ENCODE results near the gene RCN1. TPM values are rescaled to one million over a fixed set of nuclear protein-coding genes. Genes with fewer than 3 reads are reported as not detected.
"Not testable (repeated sequence)": the region's sequence is repeated elsewhere in the genome, so short reads cannot be mapped to it uniquely, and the experiment has no call there.

RCN1 gene
- total and polyA plus RNA-seq, 7 experiments from 2014 or later = 5.5 to 26.8 (median 7.0) TPM

DNA sequence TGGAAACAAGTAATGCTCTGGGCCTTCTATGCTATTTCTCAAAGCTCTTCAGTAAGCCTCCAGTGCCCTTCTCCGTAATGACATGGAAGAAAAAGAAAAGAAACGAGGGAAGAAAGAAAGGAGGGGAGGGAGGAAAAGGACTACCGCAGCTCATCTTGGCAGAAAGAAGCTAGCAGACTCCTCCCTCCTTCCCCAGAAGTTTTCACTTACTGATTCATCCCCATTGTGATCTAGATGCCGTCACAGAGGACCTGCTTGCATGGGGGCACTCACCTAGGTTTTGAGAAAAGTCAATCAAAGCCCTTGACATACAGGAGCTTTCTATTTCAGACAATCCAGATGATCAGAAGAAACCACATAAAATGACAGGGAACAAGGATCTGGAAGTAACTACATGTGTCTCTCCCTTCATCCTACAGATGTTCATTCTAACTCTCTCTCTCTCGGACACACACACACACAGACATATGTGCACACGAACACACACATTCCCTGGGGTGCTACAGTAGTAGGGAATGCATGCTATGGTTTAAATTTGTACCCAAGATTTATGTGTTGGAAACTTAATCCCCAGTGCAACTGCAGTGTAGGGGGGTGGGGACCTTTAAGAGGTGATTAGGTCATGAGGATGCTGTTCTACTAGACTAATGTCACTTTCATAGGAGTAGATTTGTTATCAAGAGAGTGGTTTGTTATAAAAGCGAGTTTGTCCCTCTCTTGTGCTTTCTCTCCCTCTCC is 37.6 kb upstream of the RCN1 start:
- intact Hi-C loops (cut with micrococcal nuclease) = loop anchor here (5.0 kb wide), 2 partner anchors 244 to 811 kb away; no protein-coding TSS in a partner anchor
- Mint-ChIP-seq H3K4me1 (peaks cover 0 to 2% (median 0%) of the 10 kb centered on the region in 7 donors), H3K36me3 (no peaks in the 10 kb centered on the region), H3K4me3 (no peak overlapping the region), H3K9me3 (no peaks in the 10 kb centered on the region), H3K27me3 (peaks cover 28 to 77% (median 57%) of the 10 kb centered on the region in 5 donors), H3K27ac (no peak overlapping the region)
- Histone ChIP-seq H3K27ac (ENCODE audit: low read depth, low read length) (no peak overlapping the region), H3K9me3 (ENCODE audit: control insufficient read depth in 2 of 3, low read length in 3 of 3) (no peaks in the 10 kb centered on the region), H3K4me1 (ENCODE audit: control insufficient read depth in 2 of 2, insufficient read depth in 2 of 2, low read length in 2 of 2) (no peaks in the 10 kb centered on the region), H3K4me3 (ENCODE audit: low read length) (no peak overlapping the region), H3K36me3 (ENCODE audit: control insufficient read depth in 2 of 3, insufficient read depth in 3 of 3, low read length in 3 of 3) (no peaks in the 10 kb centered on the region), H3K27me3 (ENCODE audit: control insufficient read depth in 2 of 2, insufficient read depth in 2 of 2, low read length in 2 of 2) (no peaks in the 10 kb centered on the region)
- ChIA-PET CTCF (interaction anchor here (0.7 to 3.8 kb wide), 5 partner anchors 113 to 155 kb away, joined by 3 to 40 read pairs (median 3); no protein-coding TSS in a partner anchor), POLR2A (no interaction called here)
- DNase-seq (no peak), ATAC-seq (no peak)

DNA sequence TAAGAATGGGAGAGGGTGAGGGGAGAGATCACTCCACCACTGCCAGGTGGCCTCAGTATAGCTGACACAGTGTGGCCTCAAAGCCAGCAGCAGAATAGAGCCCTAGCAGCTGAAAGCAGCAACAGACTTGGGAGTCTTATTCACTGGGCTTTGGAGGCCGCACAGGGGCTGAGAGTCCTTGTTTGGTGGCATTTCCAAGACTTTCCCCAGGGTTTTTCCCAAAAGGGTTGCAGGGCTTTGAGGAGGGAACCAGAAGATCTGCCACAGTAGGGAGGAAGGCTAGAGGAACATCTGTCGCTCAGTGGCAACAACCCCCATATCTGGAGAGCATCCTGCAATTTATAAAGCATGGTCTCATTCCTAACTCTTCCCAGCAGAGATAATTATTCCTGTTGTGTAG is 35.0 kb upstream of the RCN1 start:
- Histone ChIP-seq H3K36me3 (ENCODE audit: control insufficient read depth in 2 of 3, insufficient read depth in 3 of 3, low read length in 3 of 3) (no peaks in the 10 kb centered on the region), H3K27ac (ENCODE audit: low read depth, low read length) (no peak overlapping the region), H3K4me3 (ENCODE audit: low read length) (no peak overlapping the region), H3K4me1 (ENCODE audit: control insufficient read depth in 2 of 2, insufficient read depth in 2 of 2, low read length in 2 of 2) (no peaks in the 10 kb centered on the region), H3K27me3 (ENCODE audit: control insufficient read depth in 2 of 2, insufficient read depth in 2 of 2, low read length in 2 of 2) (no peaks in the 10 kb centered on the region), H3K9me3 (ENCODE audit: control insufficient read depth in 2 of 3, low read length in 3 of 3) (no peaks in the 10 kb centered on the region)
- no peak for DNase-seq
- peaks cover 20 to 66% (median 52%) of the 10 kb centered on the region in 5 donors for H3K27me3 Mint-ChIP-seq
- H3K4me1 Mint-ChIP-seq = peaks cover 0 to 2% (median 0%) of the 10 kb centered on the region in 7 donors
- CTCF ChIA-PET = interaction anchor here (0.7 to 2.3 kb wide), 2 partner anchors 120 to 815 kb away, joined by 3 to 11 read pairs; no protein-coding TSS in a partner anchor
- no peaks in the 10 kb centered on the region for H3K36me3 Mint-ChIP-seq
- ATAC-seq = no peak
- H3K27ac Mint-ChIP-seq = no peak overlapping the region
- H3K4me3 Mint-ChIP-seq = no peak overlapping the region
- peaks cover 0 to 2% (median 0%) of the 10 kb centered on the region in 11 donors for H3K9me3 Mint-ChIP-seq
- intact Hi-C loops (cut with micrococcal nuclease) = no loop called here
- POLR2A ChIA-PET = no interaction called here

DNA sequence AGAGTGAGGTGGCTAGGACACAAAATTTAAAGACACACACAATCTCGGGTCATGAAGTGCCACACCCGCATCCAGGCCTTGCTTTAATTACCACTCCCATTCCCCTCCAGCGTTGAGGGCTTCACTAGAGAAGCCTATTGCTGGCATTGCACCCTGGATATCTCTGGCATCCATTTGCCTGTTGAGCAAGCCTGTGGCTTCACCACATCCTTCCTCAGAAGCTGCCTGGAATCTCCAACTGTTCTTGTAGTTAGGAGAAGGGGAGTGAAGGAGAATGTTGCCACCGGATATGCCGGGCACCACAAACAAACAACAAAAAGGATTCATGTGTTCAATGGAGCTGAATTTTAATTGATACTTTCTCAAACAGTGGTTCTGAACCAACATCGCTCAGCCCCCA is 34.4 kb upstream of the RCN1 start:
- H3K4me3 ChIP-seq (ENCODE audit: low read length) = no peak overlapping the region
- H3K27me3 ChIP-seq (ENCODE audit: control insufficient read depth in 2 of 2, insufficient read depth in 2 of 2, low read length in 2 of 2) = no peaks in the 10 kb centered on the region
- H3K4me3 Mint-ChIP-seq = no peak overlapping the region
- CTCF ChIA-PET = interaction anchor here (1.2 kb wide), 1 partner anchor 120 kb away, joined by 3 read pairs; no protein-coding TSS in a partner anchor
- DNase-seq (no peak), ATAC-seq (no peak)
- no peaks in the 10 kb centered on the region for H3K36me3 Mint-ChIP-seq
- H3K27ac Mint-ChIP-seq = no peak overlapping the region
- H3K9me3 ChIP-seq (ENCODE audit: control insufficient read depth in 2 of 3, low read length in 3 of 3) = no peaks in the 10 kb centered on the region
- H3K9me3 Mint-ChIP-seq = peaks cover 0 to 2% (median 0%) of the 10 kb centered on the region in 11 donors
- intact Hi-C loops (cut with micrococcal nuclease) = no loop called here
- H3K4me1 Mint-ChIP-seq = peaks cover 0 to 2% (median 0%) of the 10 kb centered on the region in 7 donors
- peaks cover 16 to 66% (median 50%) of the 10 kb centered on the region in 5 donors for H3K27me3 Mint-ChIP-seq
- POLR2A ChIA-PET = no interaction called here
- no peak overlapping the region for H3K27ac ChIP-seq (ENCODE audit: low read depth, low read length)
- no peaks in the 10 kb centered on the region for H3K4me1 ChIP-seq (ENCODE audit: control insufficient read depth in 2 of 2, insufficient read depth in 2 of 2, low read length in 2 of 2)
- H3K36me3 ChIP-seq (ENCODE audit: control insufficient read depth in 2 of 3, insufficient read depth in 3 of 3, low read length in 3 of 3) = no peaks in the 10 kb centered on the region

DNA sequence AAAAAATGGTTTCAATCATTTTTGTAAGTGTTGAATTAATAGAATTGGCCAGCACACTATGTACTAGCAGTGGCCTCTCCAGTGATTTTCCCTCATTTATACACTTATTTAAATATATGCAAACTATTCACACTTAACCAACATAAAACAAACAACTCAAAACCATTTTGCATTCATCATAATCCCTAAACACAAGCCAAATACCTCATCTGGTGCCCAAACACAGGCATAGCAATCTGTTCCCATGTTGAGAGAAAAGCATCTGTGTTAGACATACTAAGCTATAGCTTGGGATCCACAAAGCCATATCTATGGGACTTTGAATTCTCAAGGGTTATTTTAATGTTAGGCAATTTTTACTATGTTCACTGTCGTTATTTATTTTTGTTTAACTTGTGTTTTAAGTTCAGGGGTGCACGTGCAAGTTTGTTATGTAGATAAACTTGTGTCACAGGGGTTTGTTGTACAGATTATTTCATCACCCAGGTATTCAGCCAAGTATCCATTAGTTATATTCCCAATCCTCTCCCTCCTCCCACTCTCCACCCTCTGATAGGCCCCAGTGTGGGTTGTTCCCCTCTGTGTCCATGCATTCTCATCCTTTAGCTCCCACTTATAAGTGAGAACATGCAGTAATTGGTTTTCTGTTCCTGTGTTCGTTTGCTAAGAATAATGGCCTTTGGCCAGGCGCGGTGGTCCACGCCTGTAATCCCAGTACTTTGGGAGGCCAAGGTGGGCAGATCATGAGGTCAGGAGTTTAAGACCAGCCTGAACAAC is 31.0 kb upstream of the RCN1 start:
- Mint-ChIP-seq H3K27me3 (peaks cover 18 to 55% (median 38%) of the 10 kb centered on the region in 5 donors), H3K36me3 (no peaks in the 10 kb centered on the region), H3K4me3 (no peak overlapping the region), H3K4me1 (peaks cover 0 to 2% (median 0%) of the 10 kb centered on the region in 7 donors), H3K27ac (no peak overlapping the region), H3K9me3 (peaks cover 0 to 2% (median 0%) of the 10 kb centered on the region in 11 donors)
- Histone ChIP-seq H3K36me3 (ENCODE audit: control insufficient read depth in 2 of 3, insufficient read depth in 3 of 3, low read length in 3 of 3) (no peaks in the 10 kb centered on the region), H3K27me3 (ENCODE audit: control insufficient read depth in 2 of 2, insufficient read depth in 2 of 2, low read length in 2 of 2) (no peaks in the 10 kb centered on the region), H3K4me1 (ENCODE audit: control insufficient read depth in 2 of 2, insufficient read depth in 2 of 2, low read length in 2 of 2) (no peaks in the 10 kb centered on the region), H3K9me3 (ENCODE audit: control insufficient read depth in 2 of 3, low read length in 3 of 3) (no peaks in the 10 kb centered on the region), H3K4me3 (ENCODE audit: low read length) (no peak overlapping the region), H3K27ac (ENCODE audit: low read depth, low read length) (no peak overlapping the region)
- DNase-seq = no peak
- ChIA-PET POLR2A (no interaction called here), CTCF (no interaction called here)
- ATAC-seq = no peak
- intact Hi-C loops (cut with micrococcal nuclease) = no loop called here

DNA sequence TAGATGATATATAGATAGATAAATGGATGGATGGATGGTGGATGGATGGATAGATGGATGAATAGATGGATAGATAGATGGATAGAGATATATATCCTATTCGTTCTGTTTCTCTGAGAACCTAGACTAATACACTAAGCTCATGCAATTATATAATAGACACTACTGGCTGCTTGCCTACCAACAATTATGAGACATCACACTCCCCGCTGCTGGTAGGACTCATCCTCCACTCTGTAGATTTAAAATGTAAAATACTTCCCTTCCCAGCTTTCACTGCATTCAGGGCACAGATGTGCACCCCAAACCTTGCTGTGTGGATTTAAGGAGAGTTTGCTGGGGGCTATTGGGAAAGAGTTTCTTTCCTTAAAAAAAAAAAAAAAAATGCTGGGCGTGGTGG is 28.3 kb upstream of the RCN1 start:
- ATAC-seq (no peak), DNase-seq (no peak)
- Histone ChIP-seq H3K4me1 (ENCODE audit: control insufficient read depth in 2 of 2, insufficient read depth in 2 of 2, low read length in 2 of 2) (no peaks in the 10 kb centered on the region), H3K36me3 (ENCODE audit: control insufficient read depth in 2 of 3, insufficient read depth in 3 of 3, low read length in 3 of 3) (no peaks in the 10 kb centered on the region), H3K9me3 (ENCODE audit: control insufficient read depth in 2 of 3, low read length in 3 of 3) (no peaks in the 10 kb centered on the region), H3K27me3 (ENCODE audit: control insufficient read depth in 2 of 2, insufficient read depth in 2 of 2, low read length in 2 of 2) (no peaks in the 10 kb centered on the region), H3K4me3 (ENCODE audit: low read length) (no peak overlapping the region), H3K27ac (ENCODE audit: low read depth, low read length) (no peak overlapping the region)
- Mint-ChIP-seq H3K36me3 (no peaks in the 10 kb centered on the region), H3K4me3 (no peak overlapping the region), H3K27ac (no peak overlapping the region), H3K4me1 (peaks cover 0 to 2% (median 0%) of the 10 kb centered on the region in 7 donors), H3K9me3 (peaks cover 0 to 2% (median 0%) of the 10 kb centered on the region in 11 donors), H3K27me3 (peaks cover 19 to 49% (median 34%) of the 10 kb centered on the region in 5 donors)
- CTCF ChIA-PET = no interaction called here
- POLR2A ChIA-PET = no interaction called here
- intact Hi-C loops (cut with micrococcal nuclease) = no loop called here

DNA sequence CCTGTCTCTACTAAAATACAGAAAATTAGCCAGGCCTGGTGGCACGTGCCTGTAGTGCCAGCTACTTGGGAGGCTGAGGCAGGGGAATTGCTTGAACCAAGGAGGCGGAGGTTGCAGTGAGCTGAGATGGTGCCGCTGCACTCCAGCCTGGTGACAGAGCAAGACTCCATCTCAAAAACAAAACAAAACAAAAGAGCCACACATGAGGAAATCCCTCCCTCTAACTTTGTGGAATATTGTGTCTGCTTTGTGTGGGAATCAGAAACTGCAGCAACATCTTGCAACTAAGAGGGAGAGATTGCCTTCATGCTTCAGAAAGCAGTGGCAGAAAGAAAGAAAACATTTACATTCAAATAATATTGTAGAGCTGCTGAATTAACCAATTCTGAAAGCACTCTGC is 27.8 kb upstream of the RCN1 start:
- H3K27ac ChIP-seq (ENCODE audit: low read depth, low read length); H3K27me3 ChIP-seq (ENCODE audit: control insufficient read depth in 2 of 2, insufficient read depth in 2 of 2, low read length in 2 of 2); intact Hi-C loops (cut with micrococcal nuclease); DNase-seq; H3K4me1 ChIP-seq (ENCODE audit: control insufficient read depth in 2 of 2, insufficient read depth in 2 of 2, low read length in 2 of 2); ATAC-seq; CTCF ChIA-PET; H3K9me3 Mint-ChIP-seq; H3K36me3 ChIP-seq (ENCODE audit: control insufficient read depth in 2 of 3, insufficient read depth in 3 of 3, low read length in 3 of 3); H3K4me3 Mint-ChIP-seq; H3K4me1 Mint-ChIP-seq; H3K27ac Mint-ChIP-seq; H3K4me3 ChIP-seq (ENCODE audit: low read length); H3K9me3 ChIP-seq (ENCODE audit: control insufficient read depth in 2 of 3, low read length in 3 of 3); POLR2A ChIA-PET; H3K36me3 Mint-ChIP-seq: not testable (repeated sequence)
- peaks cover 24 to 49% (median 39%) of the 10 kb centered on the region in 5 donors for H3K27me3 Mint-ChIP-seq
